H1 (cell line): ENCODE data around the gene BTN1A1. TPM values are rescaled to one million over a fixed set of nuclear protein-coding genes. Genes with fewer than 3 reads are reported as not detected.

Source experiments
- ATF2 ChIP-seq: IDR thresholded peaks from 2 replicates; pipeline ENCODE4 v1.6.1; 2012; ENCODE audit warnings: low read length, inconsistent platforms
- BACH1 ChIP-seq: IDR thresholded peaks from 2 replicates; pipeline ENCODE4 v1.6.1; 2012; ENCODE audit warnings: low read length, improper control_type of control experiment
- BCL11A ChIP-seq, 2 experiments: IDR thresholded peaks; one replicate each; pipeline ENCODE4 v1.6.1; 2011; ENCODE audit warnings: low read depth in 2 of 2, low read length in 2 of 2, mild to moderate bottlenecking in 2 of 2
- BRCA1 ChIP-seq: IDR thresholded peaks from 2 replicates; pipeline ENCODE4 v1.6.1; 2012; ENCODE audit warnings: low read depth, low read length, improper control_type of control experiment
- CHD7 ChIP-seq: fragments of 300-600 bp; sonication (generic); IDR thresholded peaks from 2 replicates; pipeline ENCODE4 v1.7.1; 2012; ENCODE audit warnings: low read length, moderate library complexity, mild to moderate bottlenecking, inconsistent platforms; ENCODE audit not compliant: insufficient replicate concordance
- EZH2 ChIP-seq: fragments of 200-600 bp; sonication (generic); IDR thresholded peaks from 2 replicates; pipeline ENCODE4 v1.7.1; 2012; ENCODE audit warnings: low read depth, mild to moderate bottlenecking, moderate library complexity, low read length, inconsistent platforms; ENCODE audit not compliant: severe bottlenecking
- POLR2A ChIP-seq, 2 experiments: IDR thresholded peaks; 1 replicate in 1 of 2; 2 replicates in 1 of 2; pipeline ENCODE4 v1.6.1; 2011; ENCODE audit warnings: low read depth in 2 of 2, low read length in 2 of 2, mild to moderate bottlenecking in 2 of 2; ENCODE audit errors: control extremely low read depth in 1 of 2
- POLR2AphosphoS5 ChIP-seq: IDR thresholded peaks from 2 replicates; pipeline ENCODE4 v1.6.1; 2011; ENCODE audit warnings: low read depth, low read length
- POU5F1 ChIP-seq: IDR thresholded peaks from 2 replicates; pipeline ENCODE4 v1.6.1; 2011; ENCODE audit warnings: low read depth, mild to moderate bottlenecking, low read length, moderate library complexity
- TEAD4 ChIP-seq: IDR thresholded peaks from 2 replicates; pipeline ENCODE4 v1.6.1; 2012; ENCODE audit warnings: low read depth, low read length, inconsistent platforms, mixed read lengths
- polyA plus RNA-seq, 7 experiments: library from polyadenylated mRNA; depleted of rRNA in 3 of 7; stranded (reverse) in 5 of 7; unstranded in 2 of 7; fragments of >200 nt in 5 of 7; fragments of 200-250 nt in 2 of 7; gene quantifications; 1 replicate in 5 of 7; 2 replicates in 1 of 7; 4 replicates in 1 of 7; pipeline versions ENCODE4 v1.2.1 to v1.2.3, GENCODE V29; 2011 to 2013; ENCODE audit warnings: missing spikeins in 2 of 7, mixed read lengths in 2 of 7
- total RNA-seq: library from RNA; stranded (reverse); fragmentation: NEBNext Ultra II Directional; extraction: Animal tissue kit (Norgen Biotek cat#: 25700); gene quantifications from 2 replicates; pipeline ENCODE4 v1.2.1, GENCODE V29; 2021

Gene BTN1A1
- total and polyA plus RNA-seq, 2 of the 8 experiments (the other 6 are each of a cell fraction or from before 2014, with no cell fraction given): 0.28 to 0.35 TPM

GRCh38 chr6:26483727-26484126 lies 16.4 kb upstream of the BTN1A1 start (continued):
- TF ChIP-seq CHD7 (no peak), EZH2 (no peak), ATF2 (no peak), POLR2AphosphoS5 (no peak), TEAD4 (no peak), BACH1 (no peak), POLR2A (IDR thresholded peaks at IDR 0.05; ENCODE audit: control extremely low read depth in 1 of 2, low read depth in 2 of 2, low read length in 2 of 2) (no peak), BRCA1 (no peak), BCL11A (IDR thresholded peaks at IDR 0.05; ENCODE audit: low read depth in 2 of 2, low read length in 2 of 2) (no peak), POU5F1 (no peak)
